HG02884 (cell line): Measurements from ENCODE around the gene USE1.

Experiments
- ATAC-seq: cut with Tn5 transposase; IDR thresholded peaks from one replicate; pipeline ENCODE4 v1.9.1; 2021; ENCODE audit warnings: mild to moderate bottlenecking, moderate library complexity; ENCODE audit not compliant: unreplicated experiment

The USE1 gene

DNA sequence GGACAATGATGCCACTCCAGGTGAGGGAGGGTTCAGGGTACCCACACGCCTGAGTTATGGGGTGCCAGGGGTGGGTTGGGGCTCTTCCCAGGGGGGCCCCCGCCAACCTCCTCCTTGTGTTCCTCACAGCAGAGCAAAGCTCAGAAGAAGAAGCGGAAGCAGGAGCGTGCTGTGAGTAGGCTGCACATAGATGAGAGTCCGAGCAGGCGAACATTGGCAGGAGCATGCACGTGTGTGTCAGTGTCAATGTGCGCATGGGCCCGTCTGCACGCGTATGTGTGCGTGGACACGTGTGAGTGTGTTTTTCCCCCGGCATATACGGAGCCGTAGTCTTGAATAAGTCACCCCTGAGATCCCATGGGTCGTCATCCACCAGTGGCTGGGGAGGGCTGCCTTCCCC is 12.4 kb upstream of the USE1 start:
- ATAC-seq, result no peak

GRCh38 chr19:17205237-17206140 is 9.7 kb upstream of the USE1 start:
- ATAC-seq, result no peak

DNA sequence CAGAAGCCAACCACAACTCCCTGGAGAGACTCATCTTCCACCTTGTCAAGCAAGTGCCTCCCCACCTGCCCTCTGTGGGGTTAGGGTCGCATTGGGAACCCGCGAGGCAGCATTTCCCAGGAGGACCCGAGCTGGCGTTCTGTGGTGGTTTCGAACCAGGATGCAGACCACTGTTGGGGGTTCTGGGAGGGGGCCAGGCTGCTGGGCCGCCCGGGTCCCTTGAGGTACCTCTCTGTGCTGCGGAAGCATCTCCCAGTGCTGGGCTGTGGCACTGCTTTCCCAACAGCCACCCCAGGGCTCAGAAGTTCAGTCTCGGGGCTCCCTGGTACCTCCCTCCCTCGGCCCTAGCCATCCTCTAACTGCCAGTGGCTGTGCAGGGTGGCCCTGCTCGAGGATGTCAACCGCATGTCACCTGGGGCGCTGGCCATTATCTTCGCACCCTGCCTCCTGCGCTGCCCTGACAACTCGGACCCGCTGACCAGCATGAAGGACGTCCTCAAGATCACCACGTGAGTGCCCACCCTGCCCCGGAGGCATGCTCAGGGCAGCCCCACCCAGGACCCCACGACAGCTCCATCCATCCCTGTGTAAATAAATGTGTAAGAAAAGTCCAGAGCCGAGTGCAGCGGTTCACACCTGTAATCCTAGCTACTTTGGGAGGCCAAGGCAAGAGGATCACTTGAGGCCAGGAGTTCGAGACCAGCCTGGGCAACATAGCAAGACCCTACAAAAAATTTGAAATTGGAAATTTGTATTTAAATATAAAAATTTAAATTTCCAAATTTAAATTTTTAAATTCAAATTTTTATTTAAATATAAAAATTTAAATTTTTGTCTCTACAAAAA is 8.2 kb upstream of the USE1 start:
- ATAC-seq, result no peak

DNA sequence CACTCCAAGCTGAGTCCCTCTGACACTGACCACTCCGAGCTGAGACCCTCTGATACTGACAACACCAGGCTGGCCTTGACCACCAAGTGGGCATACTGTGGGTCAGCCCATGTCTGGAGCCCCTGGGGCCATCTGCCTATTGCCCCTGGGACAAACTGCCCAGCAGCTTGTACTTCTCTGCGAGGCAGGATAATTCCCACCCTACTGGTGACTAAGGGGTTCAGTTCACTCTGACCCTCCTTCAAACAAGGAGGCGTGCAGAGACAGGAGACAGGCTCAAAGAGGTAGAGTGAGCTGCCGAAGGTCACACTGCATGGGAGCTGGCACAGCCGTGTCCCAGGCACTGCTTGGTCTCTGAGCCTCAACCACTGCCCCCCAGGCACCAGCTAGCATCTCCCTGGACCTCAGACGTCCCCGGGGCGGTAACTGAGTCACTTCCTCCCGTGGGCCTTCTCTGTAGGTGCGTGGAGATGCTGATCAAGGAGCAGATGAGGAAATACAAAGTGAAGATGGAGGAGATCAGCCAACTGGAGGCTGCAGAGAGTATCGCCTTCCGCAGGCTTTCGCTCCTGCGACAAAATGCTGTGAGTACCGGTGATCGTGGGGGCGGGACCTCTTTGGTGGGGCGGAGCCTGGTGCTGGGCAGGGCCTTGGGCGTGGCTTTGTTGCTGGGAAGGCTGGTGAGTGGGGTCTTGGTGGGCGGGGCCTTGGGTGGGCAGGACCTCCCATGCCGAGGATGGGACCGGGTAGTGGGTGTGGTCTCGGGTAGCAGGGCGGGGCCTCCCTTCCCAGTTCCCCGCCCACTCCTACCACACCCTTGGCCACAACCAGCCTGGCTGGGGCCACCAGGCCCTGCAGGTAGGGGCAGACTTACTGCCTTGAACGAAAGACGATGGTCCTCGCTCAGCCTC is 5.8 kb upstream of the USE1 start:
- ATAC-seq, result no peak

GRCh38 chr19:17210296-17210695 is 4.9 kb upstream of the USE1 start:
- ATAC-seq, result no peak

- no peak for ATAC-seq
These were observed 3.4 kb upstream of the USE1 start for GRCh38 chr19:17211547-17212446.

- ATAC-seq, result no peak
These were observed 1.8 kb upstream of the USE1 start for GRCh38 chr19:17213334-17213733.

DNA sequence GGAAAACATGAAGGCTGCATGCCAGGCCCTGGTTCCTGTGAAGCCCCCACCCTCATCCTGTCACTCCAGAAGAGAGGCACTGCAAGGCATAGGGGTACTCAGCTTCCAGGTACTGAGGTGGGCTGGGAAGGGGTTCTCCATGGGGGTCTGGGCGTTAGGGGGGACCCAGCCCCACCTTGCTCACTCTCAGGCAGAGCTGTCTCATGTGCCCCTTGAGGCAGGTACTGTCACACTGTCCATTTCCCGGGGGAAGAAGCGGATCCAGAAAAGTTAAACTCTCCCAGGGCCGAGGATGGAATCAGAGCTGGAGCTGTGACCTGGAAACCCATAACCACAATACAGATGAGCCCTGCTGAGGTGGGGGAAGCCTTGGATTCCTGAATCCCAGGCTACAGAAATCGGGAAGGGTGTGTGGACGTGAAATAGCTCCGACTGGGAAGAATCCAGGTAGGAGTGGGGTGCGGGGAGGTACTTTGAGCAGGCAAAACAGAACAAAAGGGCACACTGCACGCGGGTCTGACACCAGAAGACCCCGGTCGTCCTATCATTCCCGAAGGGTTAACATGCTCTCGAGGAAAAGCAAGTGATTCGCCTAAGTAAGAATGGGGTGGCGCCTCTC is 540 bp upstream of the USE1 start:
- no peak for ATAC-seq

GRCh38 chr19:17216058-17216670 is 1.0 kb downstream of the USE1 start:
- ATAC-seq, result no peak

GRCh38 chr19:17219286-17219685 is 4.1 kb downstream of the USE1 start:
- ATAC-seq, result no peak

DNA sequence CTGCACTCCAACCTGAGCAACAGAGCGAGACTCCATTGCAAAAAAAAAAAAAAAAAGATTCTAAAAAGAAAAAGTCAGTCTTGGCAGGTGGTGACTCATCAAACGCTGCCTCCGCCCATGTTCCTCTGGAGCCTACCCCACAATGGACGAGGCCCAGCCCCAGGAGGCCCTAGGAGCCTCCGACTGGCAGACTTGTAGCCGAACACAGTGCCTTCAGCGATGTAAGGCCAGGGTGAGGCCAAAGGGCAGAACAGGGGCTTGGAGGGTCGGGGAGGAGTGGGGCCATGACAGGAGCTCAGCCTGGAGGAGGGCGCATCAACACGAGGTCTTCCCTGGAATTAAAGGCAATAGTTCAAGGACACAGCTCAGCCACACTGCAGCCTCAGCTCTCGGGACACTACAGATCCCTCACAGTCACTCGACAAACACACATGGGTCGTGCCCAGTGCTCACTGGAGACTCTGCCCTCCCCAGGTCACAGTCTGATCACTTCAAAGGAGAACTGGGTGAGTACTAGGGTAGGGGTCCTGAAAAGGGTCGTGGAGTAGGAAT is 5.1 kb downstream of the USE1 start:
- no peak for ATAC-seq

DNA sequence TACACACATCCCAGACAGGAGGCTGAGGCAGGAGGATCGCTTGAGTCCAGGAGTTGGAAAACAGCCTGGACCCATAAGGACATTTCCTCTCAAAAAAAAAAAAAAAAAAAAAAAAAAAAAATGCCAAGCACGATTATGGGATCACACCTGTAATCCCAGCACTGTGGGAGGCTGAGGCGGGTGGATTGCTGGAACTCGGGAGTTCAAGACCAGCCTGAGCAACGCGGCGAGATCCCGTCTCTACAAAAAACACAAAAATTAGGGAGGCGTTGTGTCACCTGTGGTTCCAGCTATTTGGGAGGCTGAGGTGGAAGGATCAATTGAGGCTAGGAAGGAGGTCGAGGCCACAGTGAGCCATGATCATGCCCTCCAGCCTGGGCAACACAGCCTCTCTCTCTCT is 9.9 kb downstream of the USE1 start:
- ATAC-seq, result no peak

- ATAC-seq, result peak; percentile 81
These were observed 11.1 kb downstream of the USE1 start, which contains the start of gene OCEL1 for GRCh38 chr19:17226002-17226933. Gene OCEL1 (plus strand): TSS chr19:17226226. CDS start chr19:17226248, 22 bp downstream.

DNA sequence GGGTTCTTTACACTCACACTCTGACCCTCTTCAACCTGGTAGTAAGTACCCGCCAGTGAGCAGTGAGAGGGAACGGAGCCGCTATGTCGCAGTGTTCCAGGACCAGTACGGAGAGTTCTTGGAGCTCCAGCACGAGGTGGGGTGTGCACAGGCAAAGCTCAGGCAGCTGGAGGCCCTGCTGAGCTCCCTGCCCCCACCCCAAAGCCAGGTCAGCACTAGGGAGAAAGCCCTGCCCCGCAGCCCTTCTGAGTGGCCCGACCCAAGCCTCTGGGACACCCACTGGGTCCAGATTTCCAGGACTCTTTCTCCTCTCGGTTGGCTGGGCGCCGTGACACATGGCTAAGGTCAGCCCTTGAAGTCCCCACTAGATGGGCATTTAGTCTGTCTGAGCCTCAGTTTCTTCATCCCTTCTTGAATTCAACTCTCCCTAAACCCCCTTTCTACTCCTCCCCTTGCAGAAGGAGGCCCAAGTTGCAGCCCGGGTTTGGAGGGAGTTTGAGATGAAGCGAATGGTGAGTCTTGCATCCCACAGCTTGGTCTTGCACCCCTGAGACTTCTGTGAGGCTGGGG is 12.7 kb downstream of the USE1 start:
- no peak for ATAC-seq

GRCh38 chr19:17229890-17230289 is 14.7 kb downstream of the USE1 start:
- no peak for ATAC-seq

GRCh38 chr19:17232258-17232657 is 17.1 kb downstream of the USE1 start:
- ATAC-seq, result no peak

DNA sequence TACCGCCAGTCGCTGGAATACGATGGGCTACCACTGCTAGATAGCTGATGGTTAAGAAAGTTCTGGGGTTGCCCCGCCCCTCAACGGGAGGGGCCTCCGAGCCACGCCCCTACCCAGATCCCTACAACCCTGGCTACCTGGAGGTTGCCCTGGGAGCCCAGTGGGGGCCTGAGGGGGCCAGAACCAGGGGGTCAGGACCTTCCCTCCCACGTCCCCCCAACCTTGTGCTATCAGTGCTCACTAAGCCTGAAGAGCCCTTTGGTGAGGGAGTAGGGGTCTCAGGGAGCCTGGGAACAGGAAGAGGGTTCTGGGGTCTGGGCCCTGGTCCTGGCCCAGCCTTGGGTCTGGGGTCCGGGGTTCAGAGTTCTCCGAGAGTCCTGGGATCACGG is 19.7 kb downstream of the USE1 start:
- no peak for ATAC-seq
